CD4-positive, CD25-positive, alpha-beta regulatory T cell (primary cell): ENCODE data around the gene TCF7L2. TPM values are rescaled to one million over a fixed set of nuclear protein-coding genes. Genes with fewer than 3 reads are reported as not detected.

Source experiments
- ATAC-seq, 2 donors: fragments of 150-1000 bp; cut with Tn5 transposase; one replicate each; pipeline ENCODE4 v1.10.0; 2021; ENCODE audit warnings: low read depth in 2 of 2, moderate number of reproducible peaks in 2 of 2, moderate library complexity in 1 of 2
- DNase-seq, 3 donors: peaks; one replicate each; pipeline versions ENCODE4 v3.0.0 to v3.0.0-alpha.2; 2012 to 2022; ENCODE audit warnings: mixed read lengths in 1 of 3
- H3K27ac ChIP-seq: one replicate; pipeline ENCODE4 v1.7.0; 2013; ENCODE audit warnings: mild to moderate bottlenecking, low read length; ENCODE audit not compliant: insufficient read depth, poor library complexity, severe bottlenecking
- H3K27me3 ChIP-seq: one replicate; pipeline ENCODE4 v1.7.0; 2013; ENCODE audit warnings: low read length; ENCODE audit not compliant: control insufficient read depth, insufficient read depth
- H3K36me3 ChIP-seq: one replicate; pipeline ENCODE4 v1.7.0; 2013; ENCODE audit warnings: mild to moderate bottlenecking, low read length, moderate library complexity; ENCODE audit not compliant: control insufficient read depth, insufficient read depth
- H3K4me1 ChIP-seq: 2 replicates; pipeline ENCODE4 v1.7.0; 2013; ENCODE audit warnings: mild to moderate bottlenecking, low read length; ENCODE audit not compliant: insufficient read depth, control insufficient read depth, poor library complexity, severe bottlenecking
- H3K4me3 ChIP-seq: one replicate; pipeline ENCODE4 v1.7.0; 2013; ENCODE audit warnings: low read depth, mild to moderate bottlenecking, low read length, moderate library complexity
- H3K9me3 ChIP-seq, 2 experiments: 1 replicate in 1 of 2; 2 replicates in 1 of 2; pipeline ENCODE4 v1.7.0; 2013; ENCODE audit warnings: low read length in 2 of 2, mild to moderate bottlenecking in 1 of 2, moderate library complexity in 1 of 2; ENCODE audit not compliant: control insufficient read depth in 2 of 2
- H3K27ac Mint-ChIP-seq, 3 donors: one replicate each; pipeline ENCODE4 v1.8.0; 2020 to 2022; ENCODE audit warnings: mild to moderate bottlenecking in 3 of 3, mixed read lengths in 3 of 3, moderate library complexity in 2 of 3
- H3K27me3 Mint-ChIP-seq: one replicate; pipeline ENCODE4 v1.8.0; 2022; ENCODE audit warnings: mild to moderate bottlenecking, mixed read lengths
- H3K36me3 Mint-ChIP-seq: one replicate; pipeline ENCODE4 v1.8.0; 2020; ENCODE audit warnings: mixed read lengths
- H3K4me1 Mint-ChIP-seq, 4 donors: one replicate each; pipeline ENCODE4 v1.8.0; 2020 to 2022; ENCODE audit warnings: mixed read lengths in 4 of 4, mild to moderate bottlenecking in 1 of 4
- H3K4me3 Mint-ChIP-seq, 4 donors: one replicate each; pipeline ENCODE4 v1.8.0; 2020 to 2022; ENCODE audit warnings: mild to moderate bottlenecking in 4 of 4, mixed read lengths in 4 of 4, moderate library complexity in 3 of 4
- H3K9me3 Mint-ChIP-seq, 7 donors: one replicate each; pipeline ENCODE4 v1.8.0; 2020 to 2022; ENCODE audit warnings: mixed read lengths in 7 of 7, mild to moderate bottlenecking in 3 of 7, moderate library complexity in 2 of 7
- polyA plus RNA-seq, 4 donors: library from polyadenylated mRNA; unstranded; fragments of 300-500 nt; fragmentation: Illumina TruSeq; gene quantifications; one replicate each; pipeline ENCODE4 v1.2.3, GENCODE V29; 2021
- total RNA-seq: library from RNA; stranded (reverse); gene quantifications from one replicate; pipeline ENCODE4 v1.2.3, GENCODE V29; 2022

TCF7L2 gene
- total and polyA plus RNA-seq, 5 donors from 2014 or later, result 0.38 to 1.8 (median 0.52) TPM; not detected in 1

GRCh38 chr10:113183573-113183972 lies 233.5 kb downstream of the TCF7L2 start:
- Mint-ChIP-seq H3K4me3 (no peak overlapping the region), H3K27ac (no peak overlapping the region), H3K4me1 (no peaks in the 10 kb centered on the region), H3K27me3 (peaks cover 8% of the 10 kb centered on the region), H3K36me3 (no peaks in the 10 kb centered on the region), H3K9me3 (no peaks in the 10 kb centered on the region)
- H3K9me3 ChIP-seq, result no peaks in the 10 kb centered on the region
- DNase-seq, result no peak
- no peaks in the 10 kb centered on the region for H3K27me3 ChIP-seq
- no peak for ATAC-seq
- H3K27ac ChIP-seq, result no peak overlapping the region
- no peaks in the 10 kb centered on the region for H3K4me1 ChIP-seq
- no peaks in the 10 kb centered on the region for H3K36me3 ChIP-seq
- H3K4me3 ChIP-seq, result no peak overlapping the region

GRCh38 chr10:113187063-113187777 lies 237.2 kb downstream of the TCF7L2 start:
- H3K36me3 ChIP-seq, result no peaks in the 10 kb centered on the region
- Mint-ChIP-seq H3K4me1 (no peaks in the 10 kb centered on the region), H3K27ac (no peak overlapping the region), H3K27me3 (peaks cover 8% of the 10 kb centered on the region), H3K9me3 (peaks cover 0 to 2% (median 0%) of the 10 kb centered on the region in 7 donors), H3K36me3 (no peaks in the 10 kb centered on the region), H3K4me3 (no peak overlapping the region)
- no peaks in the 10 kb centered on the region for H3K27me3 ChIP-seq
- no peaks in the 10 kb centered on the region for H3K4me1 ChIP-seq
- ATAC-seq (no peak), DNase-seq (no peak)
- H3K27ac ChIP-seq, result no peak overlapping the region
- H3K4me3 ChIP-seq, result no peak overlapping the region
- no peaks in the 10 kb centered on the region for H3K9me3 ChIP-seq

- Histone ChIP-seq H3K9me3 (peaks cover 0 to 4% of the 10 kb centered on the region in 2 experiments), H3K27me3 (no peaks in the 10 kb centered on the region), H3K4me3 (no peak overlapping the region), H3K27ac (no peak overlapping the region), H3K4me1 (no peaks in the 10 kb centered on the region), H3K36me3 (no peaks in the 10 kb centered on the region)
- Mint-ChIP-seq H3K4me3 (no peak overlapping the region), H3K36me3 (no peaks in the 10 kb centered on the region), H3K27ac (no peak overlapping the region), H3K9me3 (peaks cover 0 to 19% (median 2%) of the 10 kb centered on the region in 7 donors), H3K27me3 (peaks cover 18% of the 10 kb centered on the region), H3K4me1 (no peaks in the 10 kb centered on the region)
- no peak for ATAC-seq
- no peak for DNase-seq
These were observed 249.4 kb downstream of the TCF7L2 start for GRCh38 chr10:113199459-113199858.

GRCh38 chr10:113202011-113202410 lies 252.0 kb downstream of the TCF7L2 start:
- Histone ChIP-seq H3K4me3 (no peak overlapping the region), H3K9me3 (peaks cover 2 to 5% of the 10 kb centered on the region in 2 experiments), H3K36me3 (no peaks in the 10 kb centered on the region), H3K27me3 (no peaks in the 10 kb centered on the region), H3K4me1 (no peaks in the 10 kb centered on the region), H3K27ac (no peak overlapping the region)
- no peaks in the 10 kb centered on the region for H3K4me1 Mint-ChIP-seq
- DNase-seq (no peak), ATAC-seq (no peak)
- H3K27ac Mint-ChIP-seq, result no peak overlapping the region
- H3K4me3 Mint-ChIP-seq, result no peak overlapping the region
- H3K27me3 Mint-ChIP-seq, result peaks cover 11% of the 10 kb centered on the region
- H3K36me3 Mint-ChIP-seq, result no peaks in the 10 kb centered on the region
- H3K9me3 Mint-ChIP-seq, result peaks cover 0 to 27% (median 8%) of the 10 kb centered on the region in 7 donors

- H3K4me1 Mint-ChIP-seq, result no peaks in the 10 kb centered on the region
These were observed 257.9 kb downstream of the TCF7L2 start for GRCh38 chr10:113207924-113208323.

GRCh38 chr10:113213035-113213434 lies 263.0 kb downstream of the TCF7L2 start:
- Histone ChIP-seq H3K4me3 (no peak overlapping the region), H3K27ac (no peak overlapping the region), H3K27me3 (no peaks in the 10 kb centered on the region), H3K9me3 (peaks cover 0 to 8% of the 10 kb centered on the region in 2 experiments), H3K36me3 (no peaks in the 10 kb centered on the region), H3K4me1 (no peaks in the 10 kb centered on the region)
- H3K4me3 Mint-ChIP-seq, result no peak overlapping the region
- no peak for ATAC-seq
- no peaks in the 10 kb centered on the region for H3K4me1 Mint-ChIP-seq
- no peak for DNase-seq
- H3K27me3 Mint-ChIP-seq, result no peaks in the 10 kb centered on the region
- peaks cover 0 to 15% (median 0%) of the 10 kb centered on the region in 7 donors for H3K9me3 Mint-ChIP-seq
- no peaks in the 10 kb centered on the region for H3K36me3 Mint-ChIP-seq
- no peak overlapping the region for H3K27ac Mint-ChIP-seq

More at GRCh38 chr10:113207924-113208323, 257.9 kb downstream of the TCF7L2 start:
- no peak for ATAC-seq
- peaks cover 0 to 41% (median 16%) of the 10 kb centered on the region in 7 donors for H3K9me3 Mint-ChIP-seq
- no peaks in the 10 kb centered on the region for H3K36me3 Mint-ChIP-seq
- H3K4me3 Mint-ChIP-seq, result no peak overlapping the region
- H3K36me3 ChIP-seq, result no peaks in the 10 kb centered on the region
- no peak overlapping the region for H3K27ac Mint-ChIP-seq
- peaks cover 4 to 15% of the 10 kb centered on the region in 2 experiments for H3K9me3 ChIP-seq
- H3K27me3 Mint-ChIP-seq, result peaks cover 7% of the 10 kb centered on the region
- H3K4me1 ChIP-seq, result no peaks in the 10 kb centered on the region
- H3K27me3 ChIP-seq, result no peaks in the 10 kb centered on the region
- DNase-seq, result no peak
- H3K27ac ChIP-seq, result no peak overlapping the region
- H3K4me3 ChIP-seq, result no peak overlapping the region

- Mint-ChIP-seq H3K9me3 (peaks cover 0 to 2% (median 0%) of the 10 kb centered on the region in 7 donors), H3K4me1 (no peaks in the 10 kb centered on the region), H3K27me3 (no peaks in the 10 kb centered on the region), H3K4me3 (no peak overlapping the region), H3K27ac (no peak overlapping the region), H3K36me3 (no peaks in the 10 kb centered on the region)
- H3K27me3 ChIP-seq, result no peaks in the 10 kb centered on the region
- H3K4me1 ChIP-seq, result no peaks in the 10 kb centered on the region
- H3K4me3 ChIP-seq, result no peak overlapping the region
- no peak for ATAC-seq
- H3K27ac ChIP-seq, result no peak overlapping the region
- H3K36me3 ChIP-seq, result no peaks in the 10 kb centered on the region
- H3K9me3 ChIP-seq, result no peaks in the 10 kb centered on the region
- no peak for DNase-seq
These were observed 264.3 kb downstream of the TCF7L2 start for GRCh38 chr10:113214331-113214730.

GRCh38 chr10:113216102-113216501 lies 266.1 kb downstream of the TCF7L2 start:
- Histone ChIP-seq H3K27me3 (peaks cover 1% of the 10 kb centered on the region), H3K9me3 (no peaks in the 10 kb centered on the region), H3K4me1 (no peaks in the 10 kb centered on the region), H3K4me3 (no peak overlapping the region), H3K27ac (no peak overlapping the region), H3K36me3 (no peaks in the 10 kb centered on the region)
- ATAC-seq (no peak), DNase-seq (no peak)
- peaks cover 0 to under 1% (median 0%) of the 10 kb centered on the region in 7 donors for H3K9me3 Mint-ChIP-seq
- H3K27me3 Mint-ChIP-seq, result no peaks in the 10 kb centered on the region
- H3K4me1 Mint-ChIP-seq, result no peaks in the 10 kb centered on the region
- no peak overlapping the region for H3K27ac Mint-ChIP-seq
- no peak overlapping the region for H3K4me3 Mint-ChIP-seq
- H3K36me3 Mint-ChIP-seq, result no peaks in the 10 kb centered on the region
